HG02759 (cell line): ENCODE results near the gene POR.
A peak's percentile ranks its signal among the peaks of the same experiment; 100 is the strongest.
"Not testable (repeated sequence)": the region's sequence is repeated elsewhere in the genome, so short reads cannot be mapped to it uniquely, and the experiment has no call there.

Experiments
- ATAC-seq: cut with Tn5 transposase; IDR thresholded peaks from one replicate; pipeline ENCODE4 v1.9.1; 2021; ENCODE audit warnings: mild to moderate bottlenecking, moderate library complexity; ENCODE audit not compliant: unreplicated experiment

Gene POR

DNA sequence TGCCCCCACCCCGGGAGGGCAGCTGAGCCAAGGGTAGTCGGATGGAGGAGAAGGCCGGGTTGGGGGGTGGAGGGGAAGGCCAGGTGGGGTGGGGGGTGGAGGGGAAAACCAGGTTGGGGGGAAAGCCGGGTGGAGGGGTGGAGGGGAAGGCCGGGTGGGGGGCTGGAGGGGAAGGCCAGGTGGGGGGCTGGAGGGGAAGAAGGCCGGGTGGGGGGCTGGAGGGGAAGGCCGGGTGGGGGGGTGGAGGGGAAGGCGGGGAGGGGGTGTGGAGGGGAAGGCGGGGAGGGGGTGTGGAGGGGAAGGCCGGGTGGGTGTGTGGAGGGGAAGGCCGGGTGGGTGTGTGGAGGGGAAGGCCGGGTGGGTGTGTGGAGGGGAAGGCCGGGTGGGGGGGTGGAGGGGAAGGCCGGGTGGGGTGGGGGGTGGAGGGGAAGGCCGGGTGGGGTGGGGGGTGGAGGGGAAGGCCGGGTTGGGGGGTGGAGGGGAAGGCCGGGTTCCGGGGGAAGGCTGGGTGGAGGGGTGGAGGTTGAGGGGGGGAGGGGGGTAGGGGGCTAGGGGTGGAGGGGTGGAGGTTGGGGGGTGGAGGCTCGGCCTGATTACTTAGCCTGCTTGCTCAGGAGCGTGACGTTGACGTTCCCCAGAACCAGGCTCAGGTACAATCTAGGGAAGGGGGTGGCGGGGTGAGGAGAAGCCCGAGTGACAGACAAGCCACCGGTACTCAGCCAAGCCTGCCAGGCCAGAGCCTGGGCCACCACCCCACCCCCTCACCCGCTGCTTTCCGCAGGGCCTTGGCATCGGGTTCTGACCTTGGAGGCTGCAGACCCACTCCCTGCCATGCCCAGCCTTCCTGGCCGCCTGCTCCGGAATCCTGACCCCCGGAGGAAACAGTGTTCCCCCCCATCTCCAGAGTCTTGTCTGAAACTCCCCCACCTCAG lies 73.9 kb downstream of the POR start:
- ATAC-seq: no peak

DNA sequence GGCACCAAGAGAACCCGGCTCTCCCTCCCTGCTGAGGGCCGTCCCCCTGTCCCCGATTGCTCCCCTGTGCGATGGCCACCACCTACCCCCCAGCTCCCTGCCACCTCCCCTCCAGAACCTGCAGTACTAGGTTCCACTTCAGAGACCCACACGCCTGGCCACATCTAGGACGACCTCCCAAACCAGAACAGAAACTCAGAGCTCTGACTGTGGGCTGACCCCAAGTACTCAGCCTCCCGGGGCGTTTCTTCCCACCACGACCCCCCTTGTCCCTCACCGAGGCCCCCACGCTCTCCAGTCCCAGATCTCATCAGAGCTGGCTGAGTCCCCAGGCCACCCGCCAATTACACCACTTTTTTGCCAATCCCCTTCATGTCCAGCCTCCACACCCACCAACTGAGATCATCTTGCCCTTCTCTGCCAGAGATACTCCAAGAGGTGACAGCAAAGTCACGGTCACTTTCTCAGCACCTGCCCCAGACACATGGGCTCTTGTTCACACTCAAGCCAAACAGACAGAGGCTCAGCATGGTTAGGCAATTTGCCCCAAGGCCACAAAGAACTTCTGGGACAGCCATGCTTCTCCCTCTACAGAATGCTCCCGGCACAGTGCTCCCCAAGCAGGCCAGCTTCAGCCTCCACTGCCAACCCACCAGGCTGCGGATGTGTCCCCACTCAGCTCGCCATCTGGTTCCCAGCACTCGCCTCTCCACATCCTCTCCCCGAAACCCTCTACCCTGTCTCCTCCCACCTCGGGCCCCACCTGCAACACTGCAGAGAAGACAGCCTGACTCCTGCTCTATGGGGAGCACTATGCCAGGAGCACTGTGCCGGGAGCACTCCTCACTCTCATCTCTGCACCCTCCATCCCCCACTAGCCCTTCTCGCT lies 74.8 kb downstream of the POR start:
- ATAC-seq: no peak

DNA sequence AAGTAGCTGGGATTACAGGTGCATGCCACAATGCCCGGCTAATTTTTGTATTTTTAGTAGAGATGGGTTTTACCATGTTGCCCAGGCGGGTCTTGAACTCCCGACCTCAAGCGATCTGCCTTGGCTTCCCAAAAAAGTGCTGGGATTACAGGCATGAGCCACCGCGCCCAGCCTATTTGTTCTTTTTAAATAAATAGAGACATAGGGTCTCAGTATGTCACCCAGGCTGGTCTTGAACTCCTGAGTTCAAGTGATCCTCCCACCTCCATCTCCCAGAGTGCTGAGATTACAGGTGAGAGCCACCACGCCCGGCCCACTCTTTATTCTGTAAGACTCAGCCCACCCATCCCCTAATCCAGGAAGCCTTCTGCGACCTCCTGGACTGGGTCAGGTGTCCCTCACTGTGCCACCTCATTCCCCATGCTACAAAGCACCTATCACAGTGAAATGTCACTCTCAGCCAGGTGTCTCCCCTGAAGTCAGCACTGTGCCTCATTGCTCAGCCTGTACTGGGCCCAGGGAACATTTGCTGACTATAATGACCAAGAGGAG lies 76.7 kb downstream of the POR start:
- no peak for ATAC-seq

DNA sequence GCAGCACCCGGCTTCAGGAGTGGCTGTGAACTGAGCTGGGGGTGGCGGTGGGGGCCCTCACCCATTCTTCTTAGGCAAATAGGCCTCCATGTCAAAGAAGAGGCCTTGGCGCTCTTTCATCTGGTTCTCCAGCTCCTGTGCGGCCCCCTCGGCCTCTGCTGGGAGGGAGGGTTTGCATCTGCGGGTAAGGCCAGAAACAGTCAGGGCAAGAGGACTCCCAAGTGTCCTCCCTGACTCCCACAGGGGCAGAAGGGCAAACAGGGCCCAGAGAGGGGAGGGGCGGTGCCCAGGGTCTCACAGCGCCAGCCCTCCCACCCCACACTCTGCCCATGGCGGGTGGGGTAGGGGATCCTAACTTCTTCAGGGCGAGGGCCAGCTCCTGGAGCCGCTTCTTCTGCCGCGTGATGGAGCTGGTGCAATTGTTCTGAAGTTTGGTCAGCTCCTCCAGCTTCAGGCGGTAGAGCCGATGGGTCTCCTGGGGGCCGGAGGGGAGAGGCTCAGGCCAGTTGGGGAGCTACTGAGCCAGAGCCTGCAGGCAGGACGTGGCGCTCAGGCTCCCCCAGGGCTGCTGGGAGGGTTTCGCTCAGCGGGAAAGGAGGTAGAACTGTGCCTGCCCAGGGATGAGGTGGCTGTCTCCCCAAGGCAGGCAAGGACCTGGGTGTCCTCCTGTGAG lies 77.3 kb downstream of the POR start:
- no peak for ATAC-seq

DNA sequence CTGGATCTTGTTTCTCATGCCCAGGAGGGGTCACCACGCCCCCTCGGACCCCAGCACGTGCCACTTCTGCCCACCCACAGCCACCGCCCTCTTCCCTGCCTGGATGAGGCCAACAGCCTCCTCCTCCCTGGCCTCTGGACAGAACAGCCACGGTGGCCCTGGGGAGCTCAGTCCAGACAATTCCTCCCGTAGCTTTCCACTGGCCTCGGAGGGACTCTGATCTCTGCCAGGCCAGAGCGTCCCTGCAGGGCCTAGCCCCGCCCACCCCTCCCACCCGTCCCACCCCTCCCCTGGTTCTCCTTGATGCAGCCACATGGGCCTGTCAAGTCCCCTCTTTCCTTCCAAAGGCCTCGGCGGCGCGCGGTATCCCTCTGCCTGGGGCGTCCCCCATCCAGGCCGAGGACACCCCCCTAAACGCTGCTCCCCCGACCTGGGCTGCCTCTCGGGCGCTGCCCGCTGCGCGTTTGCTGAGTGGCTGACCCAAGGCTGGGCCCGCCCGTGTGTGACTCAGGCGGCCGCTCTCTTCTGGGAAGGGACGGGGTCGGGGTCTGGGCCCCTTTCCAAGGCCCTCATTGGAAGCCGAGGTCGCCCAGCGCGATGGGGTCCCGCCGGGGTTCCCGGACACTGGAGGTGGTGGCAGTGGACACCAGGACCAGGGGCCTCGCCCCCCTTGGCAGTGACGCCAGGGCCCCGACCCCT lies 78.9 kb downstream of the POR start:
- peak; percentile 10 for ATAC-seq

DNA sequence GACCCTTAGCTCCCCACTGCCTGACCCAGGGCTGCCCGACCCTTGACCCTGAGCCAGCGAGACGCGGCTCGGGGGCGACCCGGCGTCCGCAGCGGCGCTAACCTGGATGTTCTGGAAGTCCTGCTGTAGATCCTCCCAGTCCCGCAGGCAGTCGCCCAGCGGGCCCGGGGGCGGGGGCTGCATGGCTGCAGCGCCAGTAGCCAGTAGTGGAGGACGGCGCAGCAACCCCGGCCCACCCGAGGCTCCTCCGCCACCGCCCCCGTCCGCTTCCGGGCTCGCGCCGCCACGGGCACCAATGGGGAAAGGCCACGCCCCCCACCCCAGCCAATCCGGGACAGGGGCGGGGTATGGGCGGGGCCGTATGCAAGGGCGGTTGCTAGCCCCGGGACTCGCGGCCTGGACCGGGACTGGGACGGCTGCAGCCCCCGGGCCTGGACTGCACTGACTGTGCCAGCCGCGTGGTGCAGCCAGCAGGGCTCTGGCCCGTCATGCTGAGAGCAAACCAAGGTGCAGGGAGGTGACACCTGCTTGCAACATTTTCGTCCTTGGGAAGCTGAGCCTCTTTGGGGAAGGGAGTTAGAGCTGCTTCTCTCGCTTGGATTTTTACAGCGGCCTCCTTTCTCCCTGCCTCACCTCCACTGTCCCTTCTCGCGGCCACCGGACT lies 79.6 kb downstream of the POR start, which contains the start of gene TMEM120A:
Gene TMEM120A, minus strand, starts transcription at position 208 of the 664 bp plus-strand sequence. Its CDS starts 25 bp downstream, at position 183.
- peak; percentile 97 for ATAC-seq

DNA sequence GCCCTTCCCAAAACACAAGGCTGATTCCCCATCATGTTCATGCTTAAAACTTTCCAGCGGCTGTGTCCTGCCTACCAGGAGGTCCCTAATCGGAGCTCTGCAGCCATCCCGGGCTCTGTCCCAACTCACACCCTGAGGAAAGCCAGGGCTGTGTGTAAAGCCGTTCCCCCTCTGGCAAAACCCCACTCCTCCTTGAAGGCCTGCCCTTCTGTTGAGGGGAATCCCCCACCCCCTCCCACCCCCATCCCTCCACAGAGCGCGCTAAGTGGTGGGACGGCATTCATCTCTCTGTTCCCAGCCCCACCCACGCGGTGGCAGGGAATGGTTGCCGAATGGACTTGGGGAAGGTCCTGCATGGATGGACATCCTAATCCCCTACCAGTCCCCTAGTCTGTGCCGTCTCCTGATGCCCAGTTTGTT lies 80.1 kb downstream of the POR start:
- no peak for ATAC-seq

DNA sequence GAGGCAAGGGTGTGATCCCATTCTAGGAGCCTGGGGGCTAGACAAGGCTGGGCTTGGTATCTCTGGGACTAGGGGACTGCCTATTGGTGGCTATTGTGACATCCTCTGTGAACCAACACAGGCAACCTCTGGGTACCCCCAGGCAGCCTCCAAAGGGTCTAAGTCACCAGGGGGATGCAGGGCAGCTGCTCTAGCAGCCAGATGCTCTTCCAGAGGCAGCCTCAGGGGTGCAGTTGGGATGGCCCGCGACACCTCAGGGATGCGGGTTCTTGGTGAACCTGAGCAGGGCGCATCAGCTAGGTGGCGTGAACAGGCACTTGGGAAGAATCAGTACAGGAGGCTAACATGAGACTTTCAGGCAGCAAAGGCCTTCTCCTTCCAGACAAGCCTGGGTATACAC lies 81.0 kb downstream of the POR start:
- ATAC-seq: no peak

DNA sequence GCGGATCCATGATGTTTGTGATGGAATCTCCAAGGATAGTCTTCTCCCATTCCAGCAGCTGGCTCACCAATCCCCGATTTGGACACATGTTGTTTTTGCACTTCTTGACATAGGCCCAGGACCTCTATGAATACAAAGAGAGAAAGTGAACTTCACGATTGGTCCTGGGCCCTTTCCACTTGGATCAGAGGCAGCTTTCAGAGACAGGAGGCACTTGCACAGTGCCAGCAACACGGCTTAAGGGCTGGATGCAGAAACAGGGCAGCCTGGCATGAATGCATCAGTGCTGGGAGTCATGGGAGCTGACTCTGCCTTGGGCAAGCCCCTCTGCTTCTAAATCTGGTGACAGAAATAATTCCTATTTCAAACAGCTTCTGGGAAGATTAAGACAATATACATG lies 81.5 kb downstream of the POR start:
- ATAC-seq: no peak

DNA sequence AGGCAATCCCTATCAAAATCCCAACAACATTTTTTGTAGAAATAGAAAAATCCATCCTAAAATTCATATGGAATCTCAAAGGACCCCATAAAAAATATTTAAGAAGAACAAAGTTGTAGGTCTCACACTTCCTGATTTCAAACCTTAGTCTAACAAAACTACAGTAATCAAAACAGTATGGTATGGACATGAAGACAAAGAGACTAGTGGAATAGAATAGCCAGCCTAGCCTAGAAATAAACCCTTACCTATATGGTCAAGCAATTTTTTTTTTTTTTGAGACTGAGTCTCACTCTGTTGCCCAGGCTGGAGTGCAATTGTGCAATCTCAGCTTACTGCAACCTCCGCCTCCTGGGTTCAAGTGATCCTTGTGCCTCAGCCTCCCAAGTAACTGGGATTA lies 83.1 kb downstream of the POR start:
- no peak for ATAC-seq

DNA sequence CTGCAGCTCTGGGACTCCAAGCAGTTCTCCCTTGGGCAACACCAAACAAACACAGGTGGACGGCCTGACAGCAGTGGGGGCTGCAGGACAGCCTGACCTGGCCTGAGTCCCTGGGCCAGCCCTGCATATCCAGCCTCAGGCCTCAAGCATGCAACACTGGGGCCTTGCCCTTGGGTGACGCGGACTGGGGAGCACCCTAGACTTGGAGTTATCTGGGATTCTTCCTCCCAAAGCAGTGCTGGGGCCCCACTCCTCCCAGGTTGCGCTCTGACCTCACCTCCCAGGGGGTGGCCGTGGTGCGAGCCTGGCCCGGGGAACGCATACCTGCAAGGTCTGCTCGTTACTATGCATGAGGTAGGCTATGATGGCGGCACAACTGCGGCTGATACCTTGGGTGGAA lies 85.6 kb downstream of the POR start:
- no peak for ATAC-seq

DNA sequence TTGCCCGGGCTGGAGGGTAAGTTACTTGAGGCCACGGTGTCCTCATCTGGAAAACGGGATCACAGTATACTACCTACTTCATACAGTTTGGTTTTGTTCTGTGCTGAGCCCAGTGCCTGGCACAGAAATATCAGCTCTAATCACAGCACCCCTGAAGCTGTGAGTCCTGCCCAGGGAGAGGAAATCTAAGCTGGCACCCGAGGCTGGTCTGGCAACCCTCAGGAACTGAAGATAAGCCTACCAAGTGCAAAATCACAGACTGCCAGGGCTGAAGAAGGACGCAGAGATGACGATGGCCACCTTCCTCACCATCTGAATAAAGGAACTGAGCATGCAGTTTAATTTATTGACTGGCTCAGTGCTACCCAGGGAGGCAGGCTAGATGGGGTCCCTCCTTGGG lies 87.2 kb downstream of the POR start:
- ATAC-seq: no peak

DNA sequence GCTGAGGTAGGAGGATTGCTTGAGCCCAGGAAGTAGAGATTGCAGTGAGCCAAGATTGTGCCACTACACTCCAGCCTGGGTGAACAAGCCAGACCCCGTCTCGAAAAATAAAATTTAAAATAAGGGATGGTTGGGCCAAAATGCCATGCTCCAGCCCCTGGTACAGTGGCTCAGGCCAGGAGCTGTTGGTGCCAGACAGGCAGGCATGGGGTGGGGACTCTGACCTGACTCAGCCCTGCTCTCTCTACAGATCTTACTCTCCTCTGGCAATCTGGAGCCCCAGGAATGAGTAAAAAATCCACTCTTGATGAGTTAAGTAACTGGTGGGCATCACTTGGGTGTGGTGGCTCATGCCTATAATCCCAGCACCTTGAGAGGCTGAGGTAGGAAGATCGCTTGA lies 87.9 kb downstream of the POR start:
- ATAC-seq: no peak

DNA sequence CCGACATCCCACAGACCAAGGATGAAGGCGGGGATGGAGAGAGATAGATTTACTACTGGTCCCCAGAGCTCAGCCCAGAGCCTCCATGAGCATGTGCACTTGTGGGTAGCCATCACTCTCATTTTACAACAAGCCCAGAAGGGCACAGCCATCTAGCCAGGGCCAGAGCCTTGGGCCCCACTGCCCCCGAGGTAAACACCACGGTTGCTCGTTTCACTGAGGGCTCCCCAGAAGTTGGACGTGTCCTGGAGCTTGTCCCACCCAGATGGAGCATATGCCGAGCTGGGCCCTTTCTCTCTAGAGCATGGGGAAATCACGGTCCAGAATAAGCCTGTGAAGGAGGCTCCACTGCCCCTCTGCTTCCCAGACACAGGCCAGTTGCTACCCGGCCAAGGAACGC lies 88.4 kb downstream of the POR start:
- ATAC-seq: no peak

DNA sequence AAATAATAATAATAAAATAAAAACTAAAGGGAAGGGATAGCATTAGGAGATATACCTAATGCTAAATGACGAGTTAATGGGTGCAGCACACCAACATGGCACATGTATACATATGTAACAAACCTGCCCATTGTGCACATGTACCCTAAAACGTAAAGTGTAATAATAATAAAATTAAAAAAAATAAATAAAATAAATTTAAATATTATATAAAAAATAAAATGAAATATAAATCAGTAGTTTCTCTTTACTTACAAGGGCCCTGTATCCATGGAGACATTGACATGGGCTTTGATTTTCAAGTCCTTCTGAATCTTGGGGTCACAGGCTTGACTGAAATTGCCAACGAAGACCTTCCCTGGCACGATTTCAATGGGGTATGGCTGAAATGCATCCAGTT lies 90.0 kb downstream of the POR start:
- ATAC-seq: not testable (repeated sequence)

DNA sequence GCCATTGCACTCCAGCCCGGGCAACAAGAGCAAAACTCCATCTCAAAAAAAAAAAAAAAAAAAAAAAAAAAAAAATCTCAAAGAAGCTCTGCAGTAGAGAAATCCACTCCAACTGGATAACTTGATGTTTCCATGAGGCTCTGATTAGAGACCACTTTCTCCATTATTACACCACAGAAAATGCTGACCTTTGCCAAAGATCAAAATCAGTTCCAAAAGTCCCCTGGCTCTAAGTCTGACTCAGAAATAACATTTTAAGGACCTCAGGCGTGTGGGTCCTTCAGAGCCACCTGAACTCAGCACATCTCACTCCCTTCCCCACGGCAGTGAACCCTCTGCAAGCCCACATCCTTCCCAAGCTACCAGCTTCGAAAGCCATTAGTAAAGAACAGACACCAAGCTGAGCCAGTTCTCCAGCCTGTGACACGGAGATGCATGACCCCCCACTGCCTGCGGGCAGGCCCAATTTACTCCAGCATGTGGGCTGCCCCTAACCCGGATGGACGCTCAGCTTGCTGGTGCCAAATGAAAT lies 93.3 kb downstream of the POR start:
- ATAC-seq: no peak

DNA sequence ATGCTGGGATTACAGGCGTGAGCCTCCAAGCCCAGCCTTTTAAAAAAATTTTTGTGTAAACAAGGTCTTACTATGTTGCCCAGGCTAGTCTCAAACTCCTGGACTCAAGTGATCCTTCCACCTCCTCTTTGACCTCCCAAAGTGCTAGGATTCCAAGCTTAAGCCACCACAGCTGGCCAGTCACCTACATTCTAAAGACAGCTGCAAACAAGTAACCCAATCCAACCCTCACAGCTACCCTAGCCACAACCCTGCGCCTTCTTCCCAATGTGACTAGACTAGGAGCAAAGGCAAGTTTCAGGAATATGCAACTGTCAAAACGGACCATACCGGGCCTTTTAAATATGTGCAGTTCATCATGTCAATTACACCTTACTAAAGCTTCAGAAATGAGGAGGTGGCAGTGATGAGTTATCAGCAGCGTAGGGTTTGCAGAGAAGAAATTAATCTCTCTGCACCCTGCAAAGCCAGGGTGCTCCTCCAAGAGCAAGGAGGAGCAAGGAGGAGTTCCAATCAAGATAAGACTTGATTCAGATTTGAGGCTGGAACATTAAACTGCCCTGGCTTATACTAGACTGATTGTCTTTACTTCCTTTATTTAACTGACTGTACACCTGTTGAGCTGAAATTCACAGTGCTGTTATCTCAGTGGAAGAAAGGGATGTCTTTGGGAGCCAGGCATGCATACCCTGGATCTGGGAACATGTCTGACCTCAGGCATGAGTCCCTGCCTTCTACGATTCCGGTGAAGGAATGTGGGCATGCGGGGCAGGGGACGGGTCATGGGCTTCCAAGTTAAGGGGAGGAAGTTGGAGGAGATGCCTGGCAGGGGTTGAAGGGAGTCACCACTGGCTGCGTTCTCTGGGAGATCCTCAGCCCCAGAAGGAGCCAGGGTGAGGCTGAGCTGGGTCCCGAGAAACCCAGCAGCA lies 95.0 kb downstream of the POR start:
- no peak for ATAC-seq

DNA sequence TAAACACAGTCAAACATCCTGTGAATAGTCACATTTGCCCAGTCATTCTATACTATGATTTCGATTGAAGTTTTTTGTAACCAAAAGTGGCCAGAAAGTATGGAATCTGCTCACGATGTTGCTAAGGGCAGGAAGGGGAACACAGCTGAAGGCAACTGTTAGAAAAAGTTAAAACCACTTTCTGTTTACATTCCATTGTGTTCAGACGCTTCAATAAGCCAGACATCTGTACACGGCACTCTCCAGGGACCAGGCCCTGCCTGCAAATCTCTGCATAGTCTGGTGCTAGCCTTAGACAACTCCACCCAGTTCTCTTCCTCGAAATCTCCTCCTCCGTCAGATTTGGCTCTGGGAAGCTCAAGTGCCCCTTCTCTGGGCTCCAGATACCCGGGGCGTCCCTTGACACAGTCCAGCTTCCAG lies 96.5 kb downstream of the POR start:
- no peak for ATAC-seq
